GM12891 (cell line): ENCODE results near the gene FOXN4.

Experiments used
- DNase-seq: peaks from one replicate; pipeline ENCODE4 v3.0.0; 2011; ENCODE audit warnings: low spot score; ENCODE audit not compliant: insufficient read length
- FAIRE-seq: peaks from 2 replicates; lab custom pipeline; 2011; peaks lifted over from hg19 to GRCh38; lab: Jason Lieb, UNC
- PAX5 ChIP-seq: IDR thresholded peaks from 2 replicates; pipeline ENCODE4 v1.6.1; 2011; ENCODE audit warnings: low read length, moderate library complexity, mild to moderate bottlenecking; ENCODE audit not compliant: insufficient read depth, severe bottlenecking
- POLR2A ChIP-seq: IDR thresholded peaks from 2 replicates; pipeline ENCODE4 v1.6.1; 2011; ENCODE audit warnings: low read depth, low read length, control low read depth
- POLR2AphosphoS5 ChIP-seq: IDR thresholded peaks from 2 replicates; pipeline ENCODE4 v1.6.1; 2011; ENCODE audit warnings: low read depth, low read length, control low read depth
- POU2F2 ChIP-seq: IDR thresholded peaks from 2 replicates; pipeline ENCODE4 v1.6.1; 2011; ENCODE audit warnings: low read depth, mild to moderate bottlenecking, control low read depth, low read length, moderate library complexity
- SPI1 ChIP-seq: IDR thresholded peaks from 2 replicates; pipeline ENCODE4 v1.6.1; 2011; ENCODE audit warnings: low read depth, low read length, control low read depth
- TAF1 ChIP-seq: IDR thresholded peaks from 2 replicates; pipeline ENCODE4 v1.6.1; 2011; ENCODE audit warnings: low read depth, low read length, control low read depth

The FOXN4 gene

GRCh38 chr12:109252799-109253198 is 56.3 kb downstream of the FOXN4 start:
- DNase-seq (no peak), FAIRE-seq (no peak)
- TF ChIP-seq POLR2AphosphoS5 (no peak), SPI1 (no peak), POU2F2 (no peak), TAF1 (no peak), POLR2A (no peak), PAX5 (no peak)

DNA sequence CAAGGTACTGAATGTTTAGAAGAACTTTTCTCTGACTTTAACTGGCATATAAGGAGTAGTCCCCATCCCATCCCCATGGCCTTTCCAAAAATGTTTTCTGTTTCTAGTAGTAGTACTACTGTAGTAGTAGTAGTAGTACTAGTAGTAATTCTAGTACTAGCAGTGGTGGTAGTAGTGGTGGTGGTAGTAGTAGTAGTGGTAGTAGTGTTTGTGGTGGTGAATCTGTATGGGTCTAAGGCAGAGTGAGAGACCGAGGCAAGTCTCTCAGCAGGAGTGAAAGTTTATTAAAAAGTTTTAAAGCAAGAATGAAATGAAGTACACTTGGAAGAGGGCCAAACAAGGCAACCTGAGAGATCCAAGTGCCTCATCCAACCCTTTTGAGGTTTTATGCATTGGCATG is 58.6 kb downstream of the FOXN4 start:
- TF ChIP-seq SPI1 (no peak), POU2F2 (no peak), PAX5 (no peak), POLR2AphosphoS5 (no peak), POLR2A (no peak), TAF1 (no peak)
- FAIRE-seq (no peak), DNase-seq (no peak)

DNA sequence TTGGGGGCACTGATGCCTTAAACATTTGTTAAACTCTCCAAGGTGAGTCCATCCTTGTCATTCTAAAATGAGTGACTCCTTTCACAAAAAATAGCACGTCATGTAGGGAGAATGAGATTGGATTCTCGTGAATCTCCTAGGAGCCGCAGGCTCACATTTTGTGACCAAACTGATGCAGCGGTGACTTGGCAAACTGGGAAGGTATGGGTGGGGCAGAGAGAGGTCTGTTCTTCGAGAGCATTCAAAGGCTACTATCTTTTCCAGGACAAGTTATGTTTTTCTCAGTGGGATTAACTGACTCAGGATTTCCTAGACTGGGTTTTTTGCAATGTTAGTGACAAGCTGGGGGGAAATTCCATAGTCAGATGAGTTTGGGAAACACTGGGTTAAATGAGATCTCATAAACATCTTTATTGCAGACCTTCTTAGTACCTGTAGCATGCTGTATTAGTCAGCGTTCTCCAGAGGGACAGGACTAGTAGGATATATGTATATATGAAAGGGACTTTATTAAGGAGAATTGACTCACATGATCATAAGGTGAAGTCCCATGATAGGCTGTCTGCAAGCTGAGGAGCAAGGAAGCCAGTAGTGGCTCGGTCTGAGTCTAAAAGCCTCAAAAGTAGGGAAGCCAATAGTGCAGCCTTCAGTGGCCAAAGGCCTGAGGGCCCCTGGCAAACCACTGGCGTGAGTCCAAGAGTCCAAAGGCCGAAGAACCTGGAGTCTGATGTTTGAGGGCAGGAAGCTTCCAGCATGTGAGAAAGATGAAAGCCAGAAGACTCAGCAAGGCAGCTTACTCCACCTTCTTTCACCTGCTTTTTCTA is 61.0 kb downstream of the FOXN4 start:
- no peak for FAIRE-seq
- TF ChIP-seq POU2F2 = no peak
- TF ChIP-seq SPI1 = no peak
- no peak for TF ChIP-seq POLR2AphosphoS5
- no peak for TF ChIP-seq PAX5
- no peak for TF ChIP-seq POLR2A
- no peak for TF ChIP-seq TAF1

DNA sequence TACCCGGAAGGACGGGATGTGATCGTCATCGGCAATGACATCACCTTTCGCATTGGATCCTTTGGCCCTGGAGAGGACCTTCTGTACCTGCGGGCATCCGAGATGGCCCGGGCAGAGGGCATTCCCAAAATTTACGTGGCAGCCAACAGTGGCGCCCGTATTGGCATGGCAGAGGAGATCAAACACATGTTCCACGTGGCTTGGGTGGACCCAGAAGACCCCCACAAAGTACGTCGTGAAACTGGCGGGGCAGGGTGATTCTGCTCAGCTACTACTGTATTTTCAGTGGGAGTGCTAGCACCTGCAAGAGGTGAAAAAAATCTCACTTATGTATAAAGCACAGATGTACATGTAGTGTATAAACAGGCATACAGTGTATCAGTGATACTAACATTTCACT is 62.9 kb downstream of the FOXN4 start:
- no peak for TF ChIP-seq PAX5
- TF ChIP-seq SPI1 = no peak
- no peak for TF ChIP-seq POU2F2
- TF ChIP-seq POLR2A = no peak
- no peak for TF ChIP-seq POLR2AphosphoS5
- FAIRE-seq = no peak
- no peak for DNase-seq

More for the DNA sequence above, 61.0 kb downstream of the FOXN4 start:
- no peak for DNase-seq

DNA sequence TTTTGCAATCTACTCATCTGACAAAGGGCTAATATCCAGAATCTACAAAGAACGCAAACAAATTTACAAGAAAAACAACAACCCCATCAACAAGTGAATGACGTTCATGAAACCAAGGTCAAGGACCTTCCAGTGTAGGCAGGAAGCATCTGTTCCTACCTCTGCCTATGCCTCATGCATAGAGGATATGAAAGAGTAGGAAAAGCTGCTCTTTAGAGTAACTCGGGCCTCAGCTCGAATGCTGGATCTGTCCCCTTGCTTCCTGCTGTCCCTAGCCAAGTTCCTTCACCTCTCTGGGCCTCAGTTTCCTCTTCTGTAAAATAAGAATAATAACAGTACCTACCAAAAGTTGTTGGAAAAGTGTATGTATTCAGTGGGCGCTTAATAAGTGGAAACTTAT is 65.0 kb downstream of the FOXN4 start:
- TF ChIP-seq TAF1 (no peak), POU2F2 (no peak), POLR2A (no peak), PAX5 (no peak), POLR2AphosphoS5 (no peak), SPI1 (no peak)
- FAIRE-seq (no peak), DNase-seq (no peak)

DNA sequence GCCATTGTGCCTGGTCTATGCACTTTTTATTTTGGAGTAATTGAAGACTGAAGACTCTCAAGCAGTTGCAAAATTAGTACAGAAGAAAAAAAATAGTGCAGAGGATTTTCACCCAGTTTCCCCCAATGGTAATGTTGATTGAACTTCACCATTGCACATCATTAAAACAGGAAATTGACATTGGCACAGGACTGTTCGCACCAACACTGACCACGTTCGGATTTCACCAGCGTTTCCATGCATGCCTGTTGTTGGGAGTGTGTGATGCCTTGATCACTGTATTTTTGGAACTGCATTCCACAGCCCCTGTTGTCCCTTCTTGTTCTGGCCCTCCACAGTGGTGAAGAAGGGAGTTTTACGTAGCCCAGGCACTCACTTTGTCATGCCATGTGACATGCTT is 67.1 kb downstream of the FOXN4 start:
- DNase-seq = no peak
- TF ChIP-seq POU2F2 (no peak), PAX5 (no peak)
- FAIRE-seq = no peak

DNA sequence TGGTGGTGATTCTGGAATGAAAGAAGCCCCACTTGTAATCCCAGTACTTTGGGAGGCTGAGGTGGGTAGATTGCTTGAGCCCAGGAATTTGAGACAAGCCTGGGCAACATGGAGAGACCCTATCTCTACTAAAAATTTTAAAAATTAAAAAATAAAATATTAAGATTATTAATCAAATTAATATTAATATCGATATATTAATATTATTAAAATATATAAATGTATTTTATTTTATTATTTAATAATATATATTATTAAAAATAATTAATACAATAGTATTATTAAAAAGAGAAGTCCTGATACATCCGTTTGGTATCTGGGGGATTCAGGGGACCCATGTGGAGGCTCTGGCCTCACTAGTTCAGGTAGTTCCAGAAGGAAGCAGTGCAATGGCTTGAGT is 68.7 kb downstream of the FOXN4 start:
- TF ChIP-seq POLR2A (no peak), POLR2AphosphoS5 (no peak), PAX5 (no peak), POU2F2 (no peak), SPI1 (no peak), TAF1 (no peak)
- DNase-seq (no peak), FAIRE-seq (no peak)

DNA sequence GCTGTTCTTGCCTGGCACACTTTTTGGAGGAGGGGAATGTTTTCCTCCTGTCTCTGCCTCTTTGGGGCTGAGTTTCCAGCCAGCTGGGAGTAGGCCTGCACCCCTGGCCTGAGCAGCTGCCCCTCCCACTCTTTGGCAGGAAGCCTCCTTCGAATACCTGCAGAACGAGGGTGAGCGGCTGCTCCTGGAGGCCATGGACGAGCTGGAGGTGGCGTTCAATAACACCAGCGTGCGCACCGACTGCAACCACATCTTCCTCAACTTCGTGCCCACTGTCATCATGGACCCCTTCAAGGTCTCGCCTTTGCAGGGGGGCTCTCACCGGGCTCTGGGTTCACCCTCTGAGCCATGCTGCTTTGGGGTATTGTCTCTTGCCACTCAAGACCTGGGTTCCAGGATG is 69.4 kb downstream of the FOXN4 start:
- TF ChIP-seq POLR2AphosphoS5 (no peak), POLR2A (no peak), POU2F2 (no peak), PAX5 (no peak), TAF1 (no peak), SPI1 (no peak)
- FAIRE-seq = no peak
- no peak for DNase-seq

GRCh38 chr12:109239179-109239578 is 69.9 kb downstream of the FOXN4 start:
- DNase-seq (no peak), FAIRE-seq (no peak)
- TF ChIP-seq PAX5 (no peak), POU2F2 (no peak), SPI1 (no peak), POLR2A (no peak), TAF1 (no peak), POLR2AphosphoS5 (no peak)

DNA sequence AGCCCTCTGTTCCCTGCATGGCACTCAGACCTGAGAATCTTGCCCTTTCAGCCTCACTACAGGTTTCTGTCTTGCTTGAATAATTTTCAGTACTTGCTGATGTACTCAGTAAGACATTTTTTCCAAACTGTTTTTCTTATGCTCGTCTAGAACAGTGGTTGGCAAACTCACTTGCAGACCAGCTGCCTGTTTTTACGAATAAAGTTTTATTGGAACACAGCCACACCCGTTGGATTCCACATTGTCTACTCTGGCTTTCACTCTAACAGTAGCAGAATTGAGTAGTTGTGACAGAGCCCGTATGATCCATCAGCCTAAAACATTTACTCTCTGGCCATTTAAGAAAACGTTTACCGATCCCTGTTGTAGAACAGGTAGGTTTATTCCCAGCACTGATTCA is 72.8 kb downstream of the FOXN4 start:
- no peak for DNase-seq
- no peak for TF ChIP-seq SPI1
- TF ChIP-seq POU2F2 = no peak
- TF ChIP-seq PAX5 = no peak
- no peak for TF ChIP-seq TAF1
- no peak for TF ChIP-seq POLR2A
- no peak for TF ChIP-seq POLR2AphosphoS5
- no peak for FAIRE-seq
